ENCODE data around the gene HOXD3. TPM values are rescaled to one million over a fixed set of nuclear protein-coding genes. Genes with fewer than 3 reads are reported as not detected.

The HOXD3 gene
- total and polyA plus RNA-seq, 9 donors = 0.91 to 4.0 (median 1.7) TPM

DNA sequence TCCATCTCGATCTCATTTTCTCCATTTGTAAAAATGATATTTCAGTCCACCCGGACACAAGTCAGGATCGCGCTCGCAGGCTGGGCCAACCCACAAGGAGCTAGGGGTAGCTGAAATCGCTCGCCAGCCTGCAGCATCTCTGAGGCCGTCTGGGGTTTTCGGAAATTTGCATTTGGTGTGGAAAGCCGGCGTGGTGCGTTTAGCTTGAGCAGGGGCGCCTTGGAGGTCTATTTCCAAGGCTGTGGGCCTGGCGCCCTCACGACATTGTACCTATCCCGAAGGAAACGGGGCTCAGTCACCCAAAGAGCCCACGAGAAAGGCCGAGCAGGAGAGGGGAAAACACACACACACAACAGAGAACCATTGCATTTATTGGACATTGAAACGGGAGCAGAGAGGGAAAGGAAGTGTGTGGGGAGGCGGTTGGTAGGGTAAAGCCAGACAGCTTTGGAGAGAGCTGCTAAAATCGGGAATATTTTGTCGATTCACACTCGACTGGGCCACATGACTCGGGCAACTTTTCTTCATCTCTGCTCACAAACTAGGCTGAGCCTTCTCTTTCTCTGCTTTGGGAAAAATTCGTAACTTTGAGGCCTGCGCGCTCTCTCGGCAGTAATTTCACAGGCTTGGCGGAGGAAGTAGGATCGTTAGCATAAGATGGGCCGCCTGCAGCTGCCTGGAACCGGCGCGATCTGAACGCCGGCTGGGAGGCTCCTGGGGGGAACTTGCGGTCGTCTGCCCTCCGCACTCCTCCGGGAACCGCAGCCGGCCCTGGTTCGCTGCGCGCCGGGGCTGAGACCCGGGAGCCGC is 28.7 kb upstream of the HOXD3 start:
- peak; percentile 88 for DNase-seq
- Histone ChIP-seq H3K27me3 (ENCODE audit: control insufficient read depth, insufficient read depth, low read length) (peaks cover 76% of the 10 kb centered on the region), H3K36me3 (ENCODE audit: control insufficient read depth, insufficient read depth, low read length) (peaks cover 2% of the 10 kb centered on the region), H3K27ac (ENCODE audit: low read length) (peak overlapping the region; percentile 96), H3K4me3 (ENCODE audit: low read length) (peak overlapping the region; percentile 73), H3K9me3 (replicated peaks; ENCODE audit: control insufficient read depth, low read depth, low read length) (no peaks in the 10 kb centered on the region), H3K4me1 (ENCODE audit: control insufficient read depth, insufficient read depth, low read length) (peaks cover 34% of the 10 kb centered on the region)
- WGBS (ENCODE audit: insufficient coverage) = 16% methylated on average over 40 of the region's 49 CpGs

DNA sequence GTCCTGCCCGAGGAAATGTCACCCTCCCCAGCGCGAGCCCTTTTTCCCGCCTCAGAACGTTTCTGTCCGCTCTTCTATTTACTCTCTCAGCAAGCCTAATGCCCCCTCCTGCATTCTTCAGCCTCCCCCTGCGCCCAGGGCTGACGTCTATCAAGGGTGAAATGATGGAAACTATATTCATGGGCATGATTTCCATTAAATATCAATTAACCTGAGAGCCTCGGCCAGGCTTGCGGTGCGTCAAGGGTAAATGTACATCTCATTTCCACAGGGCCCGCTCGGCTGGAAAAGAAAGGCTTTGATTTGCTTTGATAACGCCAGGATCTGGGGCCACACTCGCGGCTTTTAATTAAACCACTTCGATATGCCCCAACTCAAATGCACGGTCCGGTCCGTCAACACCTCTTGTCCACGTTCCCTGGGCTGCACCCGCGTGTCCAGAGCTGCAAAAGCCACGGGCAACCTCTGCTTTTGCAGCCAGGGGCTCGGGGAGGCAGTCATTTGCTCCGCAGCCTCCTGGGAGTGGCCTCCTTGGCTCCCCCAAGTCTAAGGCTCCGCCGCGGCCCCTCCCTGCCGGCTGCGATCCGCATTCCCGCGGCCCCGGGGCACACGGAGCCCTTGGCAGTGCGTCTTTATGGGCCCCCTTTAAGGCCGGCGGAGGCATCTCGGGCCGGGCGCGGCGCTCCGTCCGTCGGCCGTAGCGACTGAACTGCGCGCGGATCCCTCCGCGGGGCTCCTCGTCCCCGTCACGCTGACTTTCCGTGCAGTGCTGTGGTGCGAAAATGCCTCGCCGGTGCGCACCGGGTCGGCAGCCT is 27.9 kb upstream of the HOXD3 start, which contains the start of gene HOXD8:
Gene HOXD8, plus strand, starts transcription at position 724 of the 815 bp plus-strand sequence. CDS start 662 bp downstream, outside the sequence.
- H3K4me1 ChIP-seq (ENCODE audit: control insufficient read depth, insufficient read depth, low read length) = peaks cover 40% of the 10 kb centered on the region
- H3K36me3 ChIP-seq (ENCODE audit: control insufficient read depth, insufficient read depth, low read length) = peaks cover 5% of the 10 kb centered on the region
- peaks cover 70% of the 10 kb centered on the region for H3K27me3 ChIP-seq (ENCODE audit: control insufficient read depth, insufficient read depth, low read length)
- peak within 1 kb of the TSS; percentile 96 for H3K27ac ChIP-seq (ENCODE audit: low read length)
- H3K4me3 ChIP-seq (ENCODE audit: low read length) = peak within 1 kb of the TSS; percentile 73
- WGBS (ENCODE audit: insufficient coverage) = under 1% methylated on average over 56 of the region's 64 CpGs
- DNase-seq = peak; percentile 95
- no peaks in the 10 kb centered on the region for H3K9me3 ChIP-seq (replicated peaks; ENCODE audit: control insufficient read depth, low read depth, low read length)

DNA sequence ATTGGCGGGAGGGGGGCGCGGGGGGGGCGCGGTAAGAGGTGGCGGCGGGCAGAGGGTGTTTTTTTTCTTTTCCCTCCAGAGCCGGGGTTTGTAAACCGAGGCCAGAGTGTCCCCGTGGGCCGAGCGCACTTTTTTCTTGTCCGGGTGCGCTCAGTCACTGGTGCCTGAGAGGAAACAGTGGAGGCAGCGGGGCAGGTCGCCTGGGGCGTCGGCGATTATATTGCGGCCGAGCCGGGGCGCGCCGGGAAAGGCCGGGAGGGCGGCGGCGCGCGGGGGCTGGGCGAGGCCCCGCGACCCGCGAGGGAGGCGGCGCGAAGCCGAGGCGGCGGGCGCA is 27.3 kb upstream of the HOXD3 start:
- Histone ChIP-seq H3K4me1 (ENCODE audit: control insufficient read depth, insufficient read depth, low read length) (peaks cover 44% of the 10 kb centered on the region), H3K27me3 (ENCODE audit: control insufficient read depth, insufficient read depth, low read length) (peaks cover 68% of the 10 kb centered on the region), H3K36me3 (ENCODE audit: control insufficient read depth, insufficient read depth, low read length) (peaks cover 5% of the 10 kb centered on the region), H3K27ac (ENCODE audit: low read length) (peak overlapping the region; percentile 96), H3K4me3 (ENCODE audit: low read length) (peak overlapping the region; percentile 73), H3K9me3 (replicated peaks; ENCODE audit: control insufficient read depth, low read depth, low read length) (no peaks in the 10 kb centered on the region)
- under 1% methylated on average over 40 of the region's 43 CpGs for WGBS (ENCODE audit: insufficient coverage)
- DNase-seq = no peak

DNA sequence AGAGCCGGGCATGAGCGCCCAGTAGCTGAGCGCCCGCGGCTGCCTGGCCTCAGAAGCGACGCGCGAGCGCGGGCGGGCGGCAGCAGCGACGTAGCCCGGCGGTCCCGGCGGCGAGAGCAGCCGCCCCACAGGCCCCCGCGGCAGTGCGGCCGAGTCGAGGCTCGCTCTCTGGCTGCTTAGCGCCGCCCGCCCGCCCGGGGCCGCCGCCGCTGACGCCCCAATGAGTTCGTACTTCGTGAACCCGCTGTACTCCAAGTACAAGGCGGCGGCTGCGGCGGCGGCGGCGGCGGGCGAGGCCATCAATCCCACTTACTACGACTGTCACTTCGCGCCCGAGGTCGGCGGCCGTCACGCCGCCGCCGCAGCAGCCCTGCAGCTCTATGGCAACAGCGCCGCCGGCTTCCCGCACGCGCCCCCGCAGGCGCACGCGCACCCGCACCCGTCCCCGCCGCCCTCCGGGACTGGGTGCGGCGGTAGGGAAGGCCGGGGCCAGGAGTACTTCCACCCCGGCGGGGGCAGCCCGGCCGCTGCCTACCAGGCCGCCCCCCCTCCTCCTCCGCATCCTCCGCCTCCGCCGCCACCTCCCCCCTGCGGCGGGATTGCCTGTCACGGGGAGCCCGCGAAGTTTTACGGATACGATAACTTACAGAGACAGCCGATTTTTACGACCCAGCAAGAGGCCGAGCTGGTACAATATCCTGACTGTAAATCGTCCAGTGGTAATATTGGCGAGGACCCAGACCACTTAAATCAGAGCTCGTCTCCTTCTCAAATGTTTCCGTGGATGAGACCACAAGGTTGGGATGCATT is 26.8 kb upstream of the HOXD3 start:
- Histone ChIP-seq H3K27ac (ENCODE audit: low read length) (peak overlapping the region; percentile 96), H3K9me3 (replicated peaks; ENCODE audit: control insufficient read depth, low read depth, low read length) (no peaks in the 10 kb centered on the region), H3K4me3 (ENCODE audit: low read length) (peak overlapping the region; percentile 61), H3K36me3 (ENCODE audit: control insufficient read depth, insufficient read depth, low read length) (peaks cover 5% of the 10 kb centered on the region), H3K27me3 (ENCODE audit: control insufficient read depth, insufficient read depth, low read length) (peaks cover 67% of the 10 kb centered on the region), H3K4me1 (ENCODE audit: control insufficient read depth, insufficient read depth, low read length) (peaks cover 50% of the 10 kb centered on the region)
- WGBS (ENCODE audit: insufficient coverage) = 0% methylated on average over 90 of the region's 100 CpGs
- peak; percentile 76 for DNase-seq

DNA sequence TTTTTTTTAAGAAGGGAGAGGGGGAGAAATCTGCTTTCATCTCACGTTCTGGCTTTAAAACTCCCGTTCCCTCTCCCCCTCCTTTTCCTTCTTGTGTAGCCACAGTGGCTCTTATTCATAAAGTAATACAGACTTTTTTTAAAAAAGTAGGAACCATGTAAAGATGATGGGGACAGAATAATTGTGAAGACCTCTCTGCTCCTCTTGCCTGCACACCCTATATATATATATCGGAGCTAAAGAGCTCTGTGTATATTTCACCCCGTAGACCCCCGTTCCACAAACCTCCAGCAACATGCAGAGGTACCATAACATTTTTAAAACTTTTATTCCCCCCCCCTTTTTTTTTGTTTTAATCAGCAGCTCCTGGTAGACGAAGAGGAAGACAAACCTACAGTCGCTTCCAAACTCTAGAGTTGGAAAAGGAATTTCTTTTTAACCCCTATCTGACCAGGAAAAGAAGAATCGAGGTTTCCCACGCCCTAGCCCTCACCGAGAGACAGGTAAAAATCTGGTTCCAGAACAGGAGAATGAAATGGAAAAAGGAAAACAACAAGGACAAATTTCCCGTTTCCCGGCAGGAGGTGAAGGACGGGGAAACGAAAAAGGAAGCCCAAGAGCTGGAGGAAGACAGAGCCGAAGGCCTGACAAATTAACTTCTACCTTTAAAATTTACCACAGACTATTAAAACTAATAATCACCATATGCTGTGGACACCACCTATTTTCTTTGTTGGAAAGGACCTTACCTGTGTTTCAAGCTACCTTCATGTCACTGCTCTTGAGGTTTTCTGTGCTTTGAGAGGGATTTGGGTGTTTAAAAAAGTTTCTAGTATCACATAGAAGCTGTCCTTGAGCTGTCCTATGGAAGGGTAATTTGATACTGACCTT is 25.9 kb upstream of the HOXD3 start:
- Histone ChIP-seq H3K9me3 (replicated peaks; ENCODE audit: control insufficient read depth, low read depth, low read length) (no peaks in the 10 kb centered on the region), H3K27me3 (ENCODE audit: control insufficient read depth, insufficient read depth, low read length) (peaks cover 66% of the 10 kb centered on the region), H3K36me3 (ENCODE audit: control insufficient read depth, insufficient read depth, low read length) (peaks cover 5% of the 10 kb centered on the region), H3K4me1 (ENCODE audit: control insufficient read depth, insufficient read depth, low read length) (peaks cover 52% of the 10 kb centered on the region), H3K4me3 (ENCODE audit: low read length) (peak overlapping the region; percentile 61), H3K27ac (ENCODE audit: low read length) (peak overlapping the region; percentile 90)
- no peak for DNase-seq
- no CpG with 5 or more reads among the region's 15 CpGs for WGBS (ENCODE audit: insufficient coverage)

- Histone ChIP-seq H3K27me3 (ENCODE audit: control insufficient read depth, insufficient read depth, low read length) (peaks cover 66% of the 10 kb centered on the region), H3K4me1 (ENCODE audit: control insufficient read depth, insufficient read depth, low read length) (peaks cover 52% of the 10 kb centered on the region), H3K36me3 (ENCODE audit: control insufficient read depth, insufficient read depth, low read length) (peaks cover 5% of the 10 kb centered on the region), H3K27ac (ENCODE audit: low read length) (peak overlapping the region; percentile 90), H3K9me3 (replicated peaks; ENCODE audit: control insufficient read depth, low read depth, low read length) (no peaks in the 10 kb centered on the region), H3K4me3 (ENCODE audit: low read length) (peak overlapping the region; percentile 61)
- WGBS (ENCODE audit: insufficient coverage) = no CpG with 5 or more reads among the region's 4 CpGs
- no peak for DNase-seq
These were observed 25.3 kb upstream of the HOXD3 start for GRCh38 chr2:176131848-176132158.

DNA sequence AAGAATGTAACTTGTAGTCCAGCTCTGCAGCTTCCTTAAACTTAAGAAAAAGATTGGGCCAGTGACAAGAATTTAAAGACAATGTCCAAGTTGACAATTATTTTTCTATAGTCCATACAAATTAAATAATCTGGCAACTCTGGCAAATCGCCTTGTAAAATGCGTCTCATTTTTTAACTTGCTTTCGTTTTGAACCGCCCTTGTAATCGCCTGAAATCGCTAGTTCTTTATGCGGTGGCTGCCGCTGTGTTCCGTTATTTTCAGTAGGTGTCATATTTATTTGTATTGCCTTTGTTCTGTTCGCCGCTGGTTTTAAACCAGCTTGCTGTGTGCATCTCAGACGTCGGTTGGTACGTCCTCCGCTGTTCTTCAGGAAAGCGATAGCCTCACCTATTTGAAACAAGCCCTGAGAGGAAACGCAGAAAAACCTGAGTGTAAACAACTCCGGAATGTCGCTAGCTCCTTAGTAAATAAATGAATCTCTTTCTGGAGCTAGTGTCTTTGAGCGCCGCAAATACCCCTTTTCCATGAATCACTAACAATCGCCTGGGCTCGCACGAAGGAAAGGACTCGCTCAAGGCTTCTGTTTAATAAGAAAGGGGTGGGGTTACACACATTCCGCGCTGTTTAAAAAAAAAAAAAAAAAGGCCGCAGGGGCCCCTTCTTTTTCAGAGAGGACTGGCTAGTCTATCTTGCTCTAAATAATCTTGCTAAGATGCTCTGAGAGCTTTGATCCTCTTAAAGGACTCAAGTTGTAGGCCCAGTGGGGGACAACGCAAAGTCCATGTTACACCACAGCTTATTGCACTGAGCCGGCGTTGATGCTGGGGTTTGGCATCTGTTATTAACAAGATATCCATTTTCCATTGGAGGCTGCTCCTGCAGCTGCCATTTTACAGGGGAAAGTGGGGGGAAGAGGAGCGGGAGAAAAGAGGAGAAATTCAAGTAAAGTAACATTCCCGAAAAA is 24.6 kb upstream of the HOXD3 start:
- Histone ChIP-seq H3K36me3 (ENCODE audit: control insufficient read depth, insufficient read depth, low read length) (peaks cover 5% of the 10 kb centered on the region), H3K4me3 (ENCODE audit: low read length) (peak overlapping the region; percentile 61), H3K9me3 (replicated peaks; ENCODE audit: control insufficient read depth, low read depth, low read length) (no peaks in the 10 kb centered on the region), H3K4me1 (ENCODE audit: control insufficient read depth, insufficient read depth, low read length) (peaks cover 55% of the 10 kb centered on the region), H3K27me3 (ENCODE audit: control insufficient read depth, insufficient read depth, low read length) (peaks cover 68% of the 10 kb centered on the region), H3K27ac (ENCODE audit: low read length) (peak overlapping the region; percentile 75)
- DNase-seq = peak; percentile 43
- 56% methylated on average over 16 of the region's 33 CpGs for WGBS (ENCODE audit: insufficient coverage)

GRCh38 chr2:176133389-176133788 is 23.7 kb upstream of the HOXD3 start:
- H3K36me3 ChIP-seq (ENCODE audit: control insufficient read depth, insufficient read depth, low read length) = peaks cover 5% of the 10 kb centered on the region
- no peaks in the 10 kb centered on the region for H3K9me3 ChIP-seq (replicated peaks; ENCODE audit: control insufficient read depth, low read depth, low read length)
- peaks cover 53% of the 10 kb centered on the region for H3K4me1 ChIP-seq (ENCODE audit: control insufficient read depth, insufficient read depth, low read length)
- peak; percentile 70 for DNase-seq
- H3K4me3 ChIP-seq (ENCODE audit: low read length) = no peak overlapping the region
- H3K27ac ChIP-seq (ENCODE audit: low read length) = peak overlapping the region; percentile 75
- H3K27me3 ChIP-seq (ENCODE audit: control insufficient read depth, insufficient read depth, low read length) = peaks cover 67% of the 10 kb centered on the region

Data from muscle of leg (tissue), 11 donors.